IPS-18c (cell line): Measurements from ENCODE around the gene GNAI1.
A peak's percentile ranks its signal among the peaks of the same experiment; 100 is the strongest.

ENCODE experiments used
- H3K4me3 ChIP-seq: 2 replicates; pipeline ENCODE4 v1.7.0; 2013; ENCODE audit warnings: low read depth, mild to moderate bottlenecking, low read length, moderate library complexity; ENCODE audit not compliant: insufficient read depth
- H3K9me3 ChIP-seq: one replicate; pipeline ENCODE4 v1.6.1; 2013; ENCODE audit warnings: mild to moderate bottlenecking, low read length, moderate library complexity; ENCODE audit not compliant: control insufficient read depth, insufficient read depth

The GNAI1 gene

DNA sequence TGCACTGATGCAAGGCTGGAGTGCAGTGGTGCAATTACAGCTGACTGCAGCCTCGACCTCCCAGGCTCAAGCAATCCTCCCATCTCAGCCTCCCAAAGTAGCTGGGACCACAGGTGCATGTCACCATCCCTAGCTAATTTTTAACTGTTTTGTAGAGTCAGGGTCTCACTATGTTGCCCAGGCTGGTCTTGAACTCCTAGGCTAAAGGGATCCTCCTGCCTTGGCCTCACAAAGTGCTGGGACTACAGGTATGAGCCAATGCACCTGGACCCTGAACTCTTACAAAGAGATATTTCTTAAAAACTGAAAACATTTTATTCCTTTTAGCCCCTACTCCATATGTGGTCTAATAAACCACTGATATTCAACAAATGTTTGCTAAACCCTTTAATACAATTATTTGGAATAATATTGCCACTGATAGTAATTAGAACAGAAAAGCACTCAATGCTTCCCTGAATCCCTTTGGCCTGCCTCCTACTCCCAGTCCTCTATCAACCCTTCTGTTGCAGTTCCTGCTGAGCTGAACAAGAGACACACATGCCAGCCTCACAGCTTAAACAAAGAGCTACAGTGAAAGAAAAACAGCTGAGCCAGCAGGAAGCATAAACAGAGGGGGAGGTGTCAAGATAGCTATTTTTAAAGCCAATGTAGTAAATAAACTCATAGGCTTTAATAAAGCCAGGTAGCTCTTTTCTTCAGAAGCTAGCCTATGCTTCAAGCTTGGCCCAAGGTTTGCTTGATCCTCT is 7.0 kb upstream of the GNAI1 start:
- no peaks in the 10 kb centered on the region for H3K9me3 ChIP-seq
- no peak overlapping the region for H3K4me3 ChIP-seq

- no peak overlapping the region for H3K4me3 ChIP-seq
Observed at GRCh38 chr7:80128918-80129317, 5.7 kb upstream of the GNAI1 start.

DNA sequence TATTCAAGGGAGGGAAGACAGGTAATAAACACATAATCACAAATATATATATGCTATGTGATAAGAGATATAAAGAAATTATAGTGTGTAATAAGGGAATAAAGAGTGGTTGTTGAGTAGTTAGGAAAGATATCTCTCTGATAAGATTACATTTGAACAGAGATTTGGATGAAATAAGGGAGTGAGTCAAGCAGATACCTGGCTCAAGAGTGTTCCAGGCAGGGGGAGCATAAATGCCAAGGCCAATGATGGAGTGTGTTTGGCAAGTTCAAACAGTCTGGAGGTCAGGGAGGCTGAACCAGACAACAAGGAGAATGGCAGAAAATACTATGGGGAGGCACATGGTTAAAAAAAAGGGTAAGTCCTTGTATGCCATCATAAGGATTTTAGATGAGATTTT is 4.8 kb upstream of the GNAI1 start:
- Histone ChIP-seq H3K4me3 (no peak overlapping the region), H3K9me3 (no peaks in the 10 kb centered on the region)

More at GRCh38 chr7:80128918-80129317, 5.7 kb upstream of the GNAI1 start:
- no peaks in the 10 kb centered on the region for H3K9me3 ChIP-seq

GRCh38 chr7:80131675-80132435 is 2.8 kb upstream of the GNAI1 start:
- Histone ChIP-seq H3K9me3 (no peaks in the 10 kb centered on the region), H3K4me3 (no peak overlapping the region)

DNA sequence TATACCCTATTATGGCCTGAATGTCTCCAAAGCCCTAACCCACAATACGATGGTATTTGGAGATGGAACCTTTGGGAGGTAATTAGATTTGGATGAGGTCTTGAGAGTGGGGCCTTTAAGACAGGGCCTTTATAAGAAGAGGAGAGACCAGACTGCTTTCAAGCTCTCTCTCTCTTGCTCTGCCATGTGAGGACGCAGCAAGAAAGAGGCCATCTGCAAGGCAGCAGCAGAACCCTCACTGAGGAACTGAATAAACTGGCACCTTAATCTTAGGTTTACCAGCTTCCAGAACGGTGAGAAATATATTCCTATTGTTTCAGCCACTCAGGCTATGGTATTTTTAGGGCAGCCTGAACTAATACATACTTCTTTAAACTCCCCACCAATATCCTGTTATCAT is 2.0 kb upstream of the GNAI1 start:
- Histone ChIP-seq H3K9me3 (no peaks in the 10 kb centered on the region), H3K4me3 (no peak overlapping the region)

DNA sequence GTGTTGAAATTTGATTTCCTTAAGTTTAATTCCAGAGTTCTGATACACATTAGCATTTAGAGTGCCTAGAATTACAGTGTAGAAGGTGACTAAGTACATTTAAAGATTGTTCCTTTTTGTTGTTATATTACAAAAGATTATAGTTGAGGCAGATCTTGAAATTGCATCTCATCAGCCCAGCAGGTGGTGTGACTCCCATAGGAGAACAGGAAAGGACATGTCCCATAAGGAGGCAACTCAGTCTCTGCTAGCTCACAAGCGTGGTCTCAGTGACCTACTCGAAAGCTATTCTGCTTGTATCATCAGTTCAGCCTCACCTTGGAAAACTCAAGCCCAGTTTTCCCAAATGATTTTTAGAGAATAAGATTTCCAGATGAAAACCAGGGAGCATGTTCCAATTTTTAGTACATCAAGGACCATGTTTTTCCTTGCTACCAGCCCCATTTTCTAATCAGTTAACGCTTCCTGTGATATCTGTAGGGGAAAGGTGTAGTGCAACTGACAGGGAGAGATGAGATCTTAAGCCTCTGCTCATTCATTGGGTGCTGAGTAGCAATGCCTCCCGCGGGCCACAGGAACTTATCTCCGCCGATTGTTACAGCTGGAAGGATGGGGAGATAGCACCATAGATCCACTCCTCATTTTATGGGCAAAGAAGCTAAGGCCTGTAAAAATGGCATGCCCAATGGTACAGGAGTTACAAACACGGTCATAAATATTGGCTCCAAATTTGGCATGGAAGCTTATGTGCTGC is 1.1 kb upstream of the GNAI1 start:
- Histone ChIP-seq H3K9me3 (no peaks in the 10 kb centered on the region), H3K4me3 (peak overlapping the region; percentile 97; the same call in 1 of the 2 replicates)

DNA sequence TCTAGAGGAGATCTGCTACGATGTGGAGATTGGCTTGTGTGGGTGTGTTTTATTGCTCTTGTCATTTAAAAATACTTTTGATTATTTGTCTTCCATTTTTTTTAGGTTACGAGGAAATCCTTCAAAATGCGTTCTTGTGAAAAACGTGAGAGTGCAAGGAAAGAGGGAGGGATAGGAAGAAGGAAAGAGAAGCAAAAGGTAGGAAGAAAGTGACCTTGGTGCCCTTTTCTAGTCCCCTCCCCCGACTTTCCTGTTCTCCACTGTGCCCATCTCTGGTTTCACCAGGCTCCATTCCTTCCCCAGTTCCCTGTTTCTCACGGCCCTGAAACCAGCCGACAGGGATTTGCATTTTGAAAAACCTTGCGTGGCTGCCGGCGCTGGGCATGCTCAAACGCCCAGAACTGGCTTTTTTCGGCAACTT is 506 bp upstream of the GNAI1 start:
- Histone ChIP-seq H3K4me3 (peak overlapping the region; percentile 97), H3K9me3 (no peaks in the 10 kb centered on the region)

GRCh38 chr7:80135309-80136104 is 876 bp downstream of the GNAI1 start:
- Histone ChIP-seq H3K9me3 (no peaks in the 10 kb centered on the region), H3K4me3 (peak overlapping the region; percentile 97)

DNA sequence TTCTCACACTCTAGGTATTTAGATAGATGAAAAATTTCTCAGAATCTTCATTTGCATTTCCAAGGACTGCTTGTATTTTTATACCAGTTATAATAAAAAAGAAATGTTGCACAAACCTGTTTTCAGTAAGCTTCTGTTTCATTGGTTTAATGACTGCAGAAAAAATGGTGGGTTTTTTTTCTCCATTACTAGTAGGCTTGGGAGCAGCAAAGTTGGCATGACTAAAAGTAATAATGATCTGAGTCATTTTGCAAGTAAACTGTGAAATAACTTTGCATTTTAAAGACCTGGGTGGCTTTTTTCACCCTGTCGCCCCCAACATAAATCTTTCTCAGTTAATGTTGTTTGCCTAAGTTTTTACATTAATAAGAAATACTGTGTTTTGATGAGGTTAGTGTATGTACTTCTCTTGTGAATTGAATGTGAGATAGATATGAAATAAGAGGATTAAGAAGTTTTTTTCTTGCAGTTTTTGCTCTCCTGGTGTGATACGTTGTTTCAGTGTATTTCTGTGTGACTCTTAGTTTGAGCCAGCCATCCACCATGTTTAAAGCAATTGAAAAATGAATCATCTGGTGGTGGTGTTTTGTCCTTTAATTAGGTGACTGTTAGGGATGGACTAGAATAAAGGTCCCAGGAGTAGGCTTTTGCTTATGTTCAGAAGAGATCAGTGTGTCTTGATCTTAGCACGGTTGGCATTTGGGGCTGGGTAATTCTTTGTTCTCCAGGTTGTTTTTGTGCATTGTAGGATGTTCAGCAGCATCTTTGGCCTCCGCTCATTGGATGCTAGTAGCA is 1.8 kb downstream of the GNAI1 start:
- peak overlapping the region; percentile 97 for H3K4me3 ChIP-seq
- H3K9me3 ChIP-seq, result no peaks in the 10 kb centered on the region

DNA sequence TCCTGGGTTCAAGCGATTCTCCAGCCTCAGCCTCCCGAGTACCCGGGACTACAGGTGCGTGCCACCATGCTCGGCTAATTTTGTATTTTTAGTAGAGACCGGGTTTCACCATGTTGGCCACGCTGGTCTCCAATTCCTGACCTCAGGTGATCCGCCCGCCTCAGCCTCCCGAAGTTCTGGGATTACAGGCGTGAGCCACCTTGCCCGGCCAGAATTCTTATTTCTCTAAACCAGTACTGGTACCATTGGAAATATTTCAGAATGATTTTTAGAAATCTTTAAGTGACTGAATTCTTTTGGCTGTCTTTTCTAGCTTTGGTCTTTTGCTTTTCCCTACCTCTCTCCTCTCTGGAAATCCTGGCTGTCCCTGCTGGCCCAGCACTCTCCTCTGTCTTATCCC is 2.8 kb downstream of the GNAI1 start:
- no peak overlapping the region for H3K4me3 ChIP-seq
- H3K9me3 ChIP-seq, result no peaks in the 10 kb centered on the region

DNA sequence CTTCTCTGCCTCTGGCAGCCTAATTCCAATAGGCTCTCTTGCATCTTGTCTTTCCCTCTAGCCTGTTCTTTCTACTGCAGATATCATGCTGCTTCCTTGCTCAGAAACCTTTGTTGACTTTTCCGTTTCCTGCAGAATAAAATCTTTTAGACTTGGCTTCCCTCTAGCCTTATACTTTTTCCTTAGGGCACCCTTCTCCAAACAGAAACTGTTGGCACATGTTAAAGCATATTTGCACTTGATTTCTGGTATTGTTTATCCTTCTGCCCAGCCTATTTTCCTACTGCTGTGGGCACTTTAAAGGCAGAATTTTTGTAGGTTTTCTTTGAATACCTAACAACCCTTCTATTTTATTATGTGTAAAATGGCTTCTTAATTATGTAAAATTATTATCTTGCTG is 4.6 kb downstream of the GNAI1 start:
- Histone ChIP-seq H3K4me3 (no peak overlapping the region), H3K9me3 (no peaks in the 10 kb centered on the region)

DNA sequence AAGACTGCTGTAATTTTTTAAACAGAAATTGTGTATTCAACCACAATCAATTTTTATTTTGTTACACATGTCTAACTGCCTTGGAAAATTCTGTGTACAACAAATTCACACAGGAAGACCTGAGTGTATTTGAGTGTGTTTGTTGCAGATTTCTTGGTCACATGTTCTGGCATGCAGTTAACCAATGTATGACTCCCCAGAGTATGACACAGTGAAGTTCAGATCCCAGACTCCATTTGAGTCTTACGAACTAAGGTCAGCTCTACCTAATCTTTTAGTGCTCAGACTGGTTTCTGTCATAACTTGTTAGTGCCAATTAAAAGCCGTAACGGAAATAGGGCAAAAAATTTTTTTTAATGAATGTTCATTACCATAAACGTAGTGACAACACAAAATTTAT is 5.8 kb downstream of the GNAI1 start:
- H3K9me3 ChIP-seq, result no peaks in the 10 kb centered on the region
- no peak overlapping the region for H3K4me3 ChIP-seq

GRCh38 chr7:80141376-80141775 is 6.7 kb downstream of the GNAI1 start:
- Histone ChIP-seq H3K9me3 (no peaks in the 10 kb centered on the region), H3K4me3 (no peak overlapping the region)

- no peaks in the 10 kb centered on the region for H3K9me3 ChIP-seq
Observed at GRCh38 chr7:80142853-80143580, 8.4 kb downstream of the GNAI1 start.

DNA sequence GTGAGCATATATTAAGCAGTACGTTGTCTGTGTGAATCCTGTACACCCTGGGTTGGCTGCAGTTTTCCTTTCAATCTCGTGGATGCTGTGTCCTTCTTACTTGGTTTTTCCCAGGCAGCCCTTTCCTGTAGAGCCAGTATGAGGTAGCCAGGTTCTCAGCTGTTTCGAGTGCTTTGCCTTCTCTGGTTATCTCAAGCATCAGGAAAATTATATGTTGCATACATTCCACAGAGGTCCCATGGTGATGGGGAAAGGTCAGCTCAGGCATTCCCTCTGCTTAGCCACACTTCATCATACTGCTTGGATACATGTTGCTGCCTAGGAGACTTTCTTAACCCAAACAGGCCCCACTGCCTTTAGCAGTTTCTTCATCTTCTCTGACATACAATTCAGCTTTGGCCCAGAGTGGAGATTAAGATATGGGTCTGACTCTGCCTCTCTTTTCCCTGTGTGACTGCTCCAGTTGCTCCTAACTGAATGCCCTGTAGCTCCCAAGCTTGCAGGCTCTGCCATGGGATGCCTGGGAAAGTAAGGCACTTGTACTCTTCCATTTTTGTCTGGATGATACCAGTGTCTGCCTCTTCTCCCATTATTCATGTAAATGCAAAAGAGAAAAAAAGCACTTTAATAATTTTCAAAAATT is 11.3 kb downstream of the GNAI1 start:
- no peaks in the 10 kb centered on the region for H3K9me3 ChIP-seq
- no peak overlapping the region for H3K4me3 ChIP-seq

More at GRCh38 chr7:80142853-80143580, 8.4 kb downstream of the GNAI1 start:
- H3K4me3 ChIP-seq, result no peak overlapping the region
